Measurements from ENCODE around the gene CHIT1.

DNA sequence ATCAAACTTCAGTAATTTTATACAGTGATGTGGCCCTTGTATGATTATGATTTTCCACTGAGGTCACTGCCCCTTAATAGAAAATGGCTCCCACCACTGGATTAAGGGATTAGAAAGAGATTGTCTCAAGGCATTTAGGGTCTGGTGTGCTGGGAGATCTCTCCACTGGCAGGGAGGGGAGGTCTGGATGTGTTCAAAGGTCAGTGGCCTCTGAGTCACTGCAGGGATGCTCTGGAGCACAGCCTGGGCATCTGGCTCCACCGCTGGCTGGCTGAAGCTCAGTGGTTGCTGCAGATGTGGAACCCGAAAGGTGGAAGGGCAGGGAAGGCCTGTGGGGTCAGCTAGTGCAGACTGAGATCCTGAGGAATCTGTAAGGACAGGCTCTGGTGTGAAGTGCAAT is 24.7 kb downstream of the CHIT1 start:
- TF ChIP-seq, protein P1, sequence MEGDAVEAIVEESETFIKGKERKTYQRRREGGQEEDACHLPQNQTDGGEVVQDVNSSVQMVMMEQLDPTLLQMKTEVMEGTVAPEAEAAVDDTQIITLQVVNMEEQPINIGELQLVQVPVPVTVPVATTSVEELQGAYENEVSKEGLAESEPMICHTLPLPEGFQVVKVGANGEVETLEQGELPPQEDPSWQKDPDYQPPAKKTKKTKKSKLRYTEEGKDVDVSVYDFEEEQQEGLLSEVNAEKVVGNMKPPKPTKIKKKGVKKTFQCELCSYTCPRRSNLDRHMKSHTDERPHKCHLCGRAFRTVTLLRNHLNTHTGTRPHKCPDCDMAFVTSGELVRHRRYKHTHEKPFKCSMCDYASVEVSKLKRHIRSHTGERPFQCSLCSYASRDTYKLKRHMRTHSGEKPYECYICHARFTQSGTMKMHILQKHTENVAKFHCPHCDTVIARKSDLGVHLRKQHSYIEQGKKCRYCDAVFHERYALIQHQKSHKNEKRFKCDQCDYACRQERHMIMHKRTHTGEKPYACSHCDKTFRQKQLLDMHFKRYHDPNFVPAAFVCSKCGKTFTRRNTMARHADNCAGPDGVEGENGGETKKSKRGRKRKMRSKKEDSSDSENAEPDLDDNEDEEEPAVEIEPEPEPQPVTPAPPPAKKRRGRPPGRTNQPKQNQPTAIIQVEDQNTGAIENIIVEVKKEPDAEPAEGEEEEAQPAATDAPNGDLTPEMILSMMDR (IDR thresholded peaks at IDR 0.05; ENCODE audit: low read length), result no peak
- no peak for TF ChIP-seq EZH2 (optimal IDR thresholded peaks at IDR 0.05; ENCODE audit: low read depth, low read length)

Data from MM.1S (cell line).